ENCODE measurements around the gene MPV17L2.

DNA sequence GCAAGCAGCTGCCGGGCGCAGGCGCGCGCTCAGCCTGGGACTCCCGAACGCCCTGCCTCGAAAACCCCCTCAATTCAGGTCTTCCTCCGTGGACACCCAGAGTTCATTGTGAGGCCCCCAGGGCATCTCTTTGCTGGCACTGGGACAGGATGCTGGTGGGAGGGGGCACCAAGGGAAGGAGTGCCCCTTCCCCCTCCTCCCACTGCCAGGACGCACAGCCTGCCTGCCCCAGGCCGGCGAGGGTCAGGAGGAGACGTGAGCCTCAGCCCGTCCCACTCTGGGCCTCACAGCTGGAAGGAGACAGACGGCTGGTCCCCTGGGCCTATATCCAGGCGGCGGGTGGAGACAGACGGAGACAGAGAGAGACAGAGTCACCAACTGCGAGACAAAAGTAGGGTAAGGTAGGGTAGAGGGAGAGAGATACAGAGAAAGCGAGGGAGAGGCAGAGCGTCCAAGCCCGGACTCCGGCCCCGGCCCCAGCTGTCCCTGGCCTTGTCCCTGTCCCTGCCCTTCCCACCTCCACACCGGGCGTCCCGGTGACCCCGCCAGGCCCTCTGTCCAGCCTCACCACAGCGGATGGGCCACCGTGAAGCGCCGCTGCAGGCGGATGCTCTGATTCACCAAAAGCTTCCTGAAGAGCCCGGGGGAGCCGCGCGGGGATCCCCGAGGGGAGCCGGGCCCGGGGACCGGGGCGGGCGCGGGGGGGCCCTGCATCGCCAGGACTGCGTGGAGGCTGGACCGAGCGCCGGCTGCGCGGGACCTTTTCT, 32.9 kb downstream of the MPV17L2 start, which contains the start of gene PDE4C:
- TF ChIP-seq, protein P1, sequence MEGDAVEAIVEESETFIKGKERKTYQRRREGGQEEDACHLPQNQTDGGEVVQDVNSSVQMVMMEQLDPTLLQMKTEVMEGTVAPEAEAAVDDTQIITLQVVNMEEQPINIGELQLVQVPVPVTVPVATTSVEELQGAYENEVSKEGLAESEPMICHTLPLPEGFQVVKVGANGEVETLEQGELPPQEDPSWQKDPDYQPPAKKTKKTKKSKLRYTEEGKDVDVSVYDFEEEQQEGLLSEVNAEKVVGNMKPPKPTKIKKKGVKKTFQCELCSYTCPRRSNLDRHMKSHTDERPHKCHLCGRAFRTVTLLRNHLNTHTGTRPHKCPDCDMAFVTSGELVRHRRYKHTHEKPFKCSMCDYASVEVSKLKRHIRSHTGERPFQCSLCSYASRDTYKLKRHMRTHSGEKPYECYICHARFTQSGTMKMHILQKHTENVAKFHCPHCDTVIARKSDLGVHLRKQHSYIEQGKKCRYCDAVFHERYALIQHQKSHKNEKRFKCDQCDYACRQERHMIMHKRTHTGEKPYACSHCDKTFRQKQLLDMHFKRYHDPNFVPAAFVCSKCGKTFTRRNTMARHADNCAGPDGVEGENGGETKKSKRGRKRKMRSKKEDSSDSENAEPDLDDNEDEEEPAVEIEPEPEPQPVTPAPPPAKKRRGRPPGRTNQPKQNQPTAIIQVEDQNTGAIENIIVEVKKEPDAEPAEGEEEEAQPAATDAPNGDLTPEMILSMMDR (conservative IDR thresholded peaks at IDR 0.05 in 1 of 2, IDR thresholded peaks at IDR 0.05 in 1 of 2; ENCODE audit: extremely low read depth in 1 of 2, insufficient read depth in 1 of 2, low read depth in 1 of 2, low read length in 2 of 2) = no peak
- no peak for TF ChIP-seq EZH2 (IDR thresholded peaks at IDR 0.05; ENCODE audit: borderline replicate concordance, low read length)
